ENCODE results near the gene BBS5.
"Not testable (repeated sequence)": the region's sequence is repeated elsewhere in the genome, so short reads cannot be mapped to it uniquely, and the experiment has no call there.

DNA sequence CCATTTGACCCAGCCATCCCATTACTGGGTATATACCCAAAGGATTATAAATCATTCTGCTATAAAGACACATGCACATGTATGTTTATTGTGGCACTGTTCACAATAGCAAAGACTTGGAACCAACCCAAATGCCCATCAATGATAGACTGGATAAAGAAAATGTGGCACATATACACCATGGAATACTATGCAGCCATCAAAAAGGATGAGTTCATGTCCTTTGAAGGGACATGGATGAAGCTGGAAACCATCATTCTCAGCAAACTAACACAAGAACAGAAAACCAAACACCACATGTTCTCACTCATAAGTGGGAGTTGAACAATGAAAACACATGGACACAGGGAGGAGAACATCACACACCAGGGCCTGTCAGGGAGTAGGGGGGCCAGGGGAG, 47.5 kb upstream of the BBS5 start:
- not testable (repeated sequence) for TF ChIP-seq JUN (IDR thresholded peaks at IDR 0.05); CTCF (IDR thresholded peaks at IDR 0.05); CEBPB (IDR thresholded peaks at IDR 0.05); RAD21 (conservative IDR thresholded peaks at IDR 0.05 in 1 of 2, IDR thresholded peaks at IDR 0.05 in 1 of 2); EP300 (IDR thresholded peaks at IDR 0.05); POLR2A (IDR thresholded peaks at IDR 0.05; ENCODE audit: low read length); SMC3 (IDR thresholded peaks at IDR 0.05); ESRRA (IDR thresholded peaks at IDR 0.05; ENCODE audit: borderline replicate concordance, low read length); SREBF2 (IDR thresholded peaks at IDR 0.05); TP53 (CRISPR knock-in tag; IDR thresholded peaks at IDR 0.05); FOXS1 (CRISPR knock-in tag; IDR thresholded peaks at IDR 0.05)
- TF ChIP-seq, protein P1, sequence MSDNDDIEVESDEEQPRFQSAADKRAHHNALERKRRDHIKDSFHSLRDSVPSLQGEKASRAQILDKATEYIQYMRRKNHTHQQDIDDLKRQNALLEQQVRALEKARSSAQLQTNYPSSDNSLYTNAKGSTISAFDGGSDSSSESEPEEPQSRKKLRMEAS (IDR thresholded peaks at IDR 0.05), result not testable (repeated sequence)
- TF ChIP-seq, protein P2, sequence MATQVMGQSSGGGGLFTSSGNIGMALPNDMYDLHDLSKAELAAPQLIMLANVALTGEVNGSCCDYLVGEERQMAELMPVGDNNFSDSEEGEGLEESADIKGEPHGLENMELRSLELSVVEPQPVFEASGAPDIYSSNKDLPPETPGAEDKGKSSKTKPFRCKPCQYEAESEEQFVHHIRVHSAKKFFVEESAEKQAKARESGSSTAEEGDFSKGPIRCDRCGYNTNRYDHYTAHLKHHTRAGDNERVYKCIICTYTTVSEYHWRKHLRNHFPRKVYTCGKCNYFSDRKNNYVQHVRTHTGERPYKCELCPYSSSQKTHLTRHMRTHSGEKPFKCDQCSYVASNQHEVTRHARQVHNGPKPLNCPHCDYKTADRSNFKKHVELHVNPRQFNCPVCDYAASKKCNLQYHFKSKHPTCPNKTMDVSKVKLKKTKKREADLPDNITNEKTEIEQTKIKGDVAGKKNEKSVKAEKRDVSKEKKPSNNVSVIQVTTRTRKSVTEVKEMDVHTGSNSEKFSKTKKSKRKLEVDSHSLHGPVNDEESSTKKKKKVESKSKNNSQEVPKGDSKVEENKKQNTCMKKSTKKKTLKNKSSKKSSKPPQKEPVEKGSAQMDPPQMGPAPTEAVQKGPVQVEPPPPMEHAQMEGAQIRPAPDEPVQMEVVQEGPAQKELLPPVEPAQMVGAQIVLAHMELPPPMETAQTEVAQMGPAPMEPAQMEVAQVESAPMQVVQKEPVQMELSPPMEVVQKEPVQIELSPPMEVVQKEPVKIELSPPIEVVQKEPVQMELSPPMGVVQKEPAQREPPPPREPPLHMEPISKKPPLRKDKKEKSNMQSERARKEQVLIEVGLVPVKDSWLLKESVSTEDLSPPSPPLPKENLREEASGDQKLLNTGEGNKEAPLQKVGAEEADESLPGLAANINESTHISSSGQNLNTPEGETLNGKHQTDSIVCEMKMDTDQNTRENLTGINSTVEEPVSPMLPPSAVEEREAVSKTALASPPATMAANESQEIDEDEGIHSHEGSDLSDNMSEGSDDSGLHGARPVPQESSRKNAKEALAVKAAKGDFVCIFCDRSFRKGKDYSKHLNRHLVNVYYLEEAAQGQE (IDR thresholded peaks at IDR 0.05), result not testable (repeated sequence)
